CD4-positive, alpha-beta T cell (primary cell): ENCODE measurements around the gene ALDH9A1. TPM values are rescaled to one million over a fixed set of nuclear protein-coding genes. Genes with fewer than 3 reads are reported as not detected.
"Not testable (repeated sequence)": the region's sequence is repeated elsewhere in the genome, so short reads cannot be mapped to it uniquely, and the experiment has no call there.

Source experiments
- ATAC-seq: fragments of 200-7000 bp; cut with Tn5 transposase; one replicate; pipeline ENCODE4 v1.10.0; 2022; ENCODE audit warnings: mild to moderate bottlenecking; ENCODE audit not compliant: poor library complexity
- CTCF ChIA-PET: fragments of 350-600 bp; sonication (Branson Sonifier 250); formaldehyde crosslinking; loops from one replicate; lab custom pipeline; 2021; ENCODE audit warnings: antibody characterized with exemption, inconsistent platforms; lab: Charles Lee
- POLR2A ChIA-PET: fragments of 350-600 bp; sonication (Branson Sonifier 250); formaldehyde crosslinking; loops from one replicate; lab custom pipeline; 2021; ENCODE audit warnings: antibody characterized with exemption, inconsistent platforms; lab: Charles Lee
- DNase-seq, 14 experiments: peaks; one replicate each; pipeline ENCODE4 v3.0.0-alpha.2; 2013 to 2020; ENCODE audit warnings: mixed read lengths in 2 of 14
- H3K27ac ChIP-seq, 2 donors: one replicate each; pipeline versions ENCODE4 v1.5.1 to v1.7.0; 2013; ENCODE audit warnings: low read length in 2 of 2, low read depth in 1 of 2, mild to moderate bottlenecking in 1 of 2
- H3K27me3 ChIP-seq, 2 experiments: 1 replicate in 1 of 2; 2 replicates in 1 of 2; pipeline versions ENCODE4 v1.6.1 to v1.7.0; 2013; ENCODE audit warnings: low read length in 2 of 2, control low read depth in 1 of 2, mild to moderate bottlenecking in 1 of 2, moderate library complexity in 1 of 2; ENCODE audit not compliant: insufficient read depth in 2 of 2, control insufficient read depth in 1 of 2
- H3K36me3 ChIP-seq: one replicate; pipeline ENCODE4 v1.6.1; 2013; ENCODE audit warnings: low read length, control low read depth; ENCODE audit not compliant: insufficient read depth
- H3K4me1 ChIP-seq: one replicate; pipeline ENCODE4 v1.6.1; 2013; ENCODE audit warnings: low read length, control low read depth; ENCODE audit not compliant: insufficient read depth
- H3K4me3 ChIP-seq: one replicate; pipeline ENCODE4 v1.5.1; 2013; ENCODE audit warnings: mild to moderate bottlenecking, low read length, moderate library complexity
- H3K9me3 ChIP-seq, 2 experiments: 1 replicate in 1 of 2; 2 replicates in 1 of 2; pipeline versions ENCODE4 v1.6.1 to v1.7.0; 2013; ENCODE audit warnings: low read length in 2 of 2, mild to moderate bottlenecking in 2 of 2, control low read depth in 1 of 2, moderate library complexity in 1 of 2; ENCODE audit not compliant: control insufficient read depth in 1 of 2, insufficient read depth in 1 of 2
- H3K27ac Mint-ChIP-seq: one replicate; pipeline ENCODE4 v1.8.0; 2020; ENCODE audit warnings: mixed read lengths
- H3K27me3 Mint-ChIP-seq: one replicate; pipeline ENCODE4 v1.8.0; 2021; ENCODE audit warnings: mixed read lengths
- H3K36me3 Mint-ChIP-seq: one replicate; pipeline ENCODE4 v1.8.0; 2021; ENCODE audit warnings: low read depth, mixed read lengths
- H3K4me1 Mint-ChIP-seq: one replicate; pipeline ENCODE4 v1.8.0; 2021; ENCODE audit warnings: low read depth, mixed read lengths
- H3K4me3 Mint-ChIP-seq: one replicate; pipeline ENCODE4 v1.8.0; 2020; ENCODE audit warnings: mild to moderate bottlenecking, mixed read lengths
- H3K9me3 Mint-ChIP-seq: one replicate; pipeline ENCODE4 v1.8.0; 2020; ENCODE audit warnings: mixed read lengths
- CTCF ChIP-seq: fragments of 200-600 bp; IDR thresholded peaks from one replicate; pipeline ENCODE4 v1.8.0; 2022; ENCODE audit warnings: antibody characterized with exemption, mild to moderate bottlenecking
- intact Hi-C, 2 experiments: fragments of 100-400 bp; cut with DNase I in 1 of 2; cut with micrococcal nuclease in 1 of 2; formaldehyde crosslinking; loops; one replicate each; pipeline versions ENCODE4 v1.15.1 to v1.9.0; 2023 to 2025; cut with DNase I, micrococcal nuclease
- total RNA-seq, 174 experiments: library from RNA in 2 of 174; stranded (reverse) in 2 of 174; gene quantifications; one replicate each; pipeline ENCODE4 v1.2.3 and lab custom pipeline; 2021 to 2026

The ALDH9A1 gene
- total RNA-seq, 2 experiments from 2014 or later: 33.9 to 35.5 TPM

GRCh38 chr1:165661703-165662102 is 36.7 kb downstream of the ALDH9A1 start:
- H3K4me3 Mint-ChIP-seq: no peak overlapping the region
- ATAC-seq (no peak), DNase-seq (no peak)
- Histone ChIP-seq H3K4me3 (no peak overlapping the region), H3K27me3 (no peaks in the 10 kb centered on the region), H3K27ac (no peak overlapping the region), H3K9me3 (no peaks in the 10 kb centered on the region), H3K36me3 (peaks cover 69% of the 10 kb centered on the region), H3K4me1 (no peaks in the 10 kb centered on the region)
- CTCF ChIA-PET: no interaction called here
- H3K27ac Mint-ChIP-seq: peak overlapping the region; percentile 18
- no peak for TF ChIP-seq CTCF
- no peaks in the 10 kb centered on the region for H3K9me3 Mint-ChIP-seq
- H3K36me3 Mint-ChIP-seq: peaks cover 78% of the 10 kb centered on the region
- intact Hi-C loops: no loop called here
- POLR2A ChIA-PET: interaction anchor here (0.8 to 1.6 kb wide), 3 partner anchors 10 to 36 kb away, joined by 3 read pairs; partner anchors contain the start of gene MGST3
- no peaks in the 10 kb centered on the region for H3K4me1 Mint-ChIP-seq
- no peaks in the 10 kb centered on the region for H3K27me3 Mint-ChIP-seq

- H3K27ac Mint-ChIP-seq: peak overlapping the region; percentile 14
- no peaks in the 10 kb centered on the region for H3K4me1 Mint-ChIP-seq
- DNase-seq: no peak
- H3K36me3 Mint-ChIP-seq: peaks cover 76% of the 10 kb centered on the region
- H3K4me3 Mint-ChIP-seq: no peak overlapping the region
- no peak for ATAC-seq
- no peak overlapping the region for H3K27ac ChIP-seq
- no peaks in the 10 kb centered on the region for H3K9me3 ChIP-seq
- H3K9me3 Mint-ChIP-seq: no peaks in the 10 kb centered on the region
- POLR2A ChIA-PET: interaction anchor here (0.9 kb wide), 1 partner anchor 14 kb away, joined by 3 read pairs; no protein-coding TSS in a partner anchor
- TF ChIP-seq CTCF: no peak
- no peak overlapping the region for H3K4me3 ChIP-seq
- H3K36me3 ChIP-seq: peaks cover 65% of the 10 kb centered on the region
- CTCF ChIA-PET: no interaction called here
- no peaks in the 10 kb centered on the region for H3K4me1 ChIP-seq
- H3K27me3 ChIP-seq: no peaks in the 10 kb centered on the region
- intact Hi-C loops: no loop called here
- no peaks in the 10 kb centered on the region for H3K27me3 Mint-ChIP-seq
Measured at GRCh38 chr1:165659581-165659895, 38.8 kb downstream of the ALDH9A1 start.

- H3K4me3 Mint-ChIP-seq, CTCF ChIA-PET, H3K4me1 ChIP-seq, DNase-seq, H3K27me3 ChIP-seq, H3K9me3 Mint-ChIP-seq, H3K4me1 Mint-ChIP-seq, ATAC-seq, H3K9me3 ChIP-seq, H3K4me3 ChIP-seq, H3K27ac ChIP-seq, intact Hi-C loops, H3K27me3 Mint-ChIP-seq: not testable (repeated sequence)
- Mint-ChIP-seq H3K36me3 (peaks cover 76% of the 10 kb centered on the region), H3K27ac (peak overlapping the region; percentile 14)
- peaks cover 64% of the 10 kb centered on the region for H3K36me3 ChIP-seq
- POLR2A ChIA-PET: interaction anchor here (0.9 kb wide), 1 partner anchor 14 kb away, joined by 3 read pairs; no protein-coding TSS in a partner anchor
Measured at GRCh38 chr1:165658766-165659580, 39.4 kb downstream of the ALDH9A1 start.
